IMR-90 (cell line): ENCODE data around the gene DCST2. TPM values are rescaled to one million over a fixed set of nuclear protein-coding genes. Genes with fewer than 3 reads are reported as not detected.

Experiments
- ATAC-seq: fragments of 200-7000 bp; cut with Tn5 transposase; 2 replicates; pipeline ENCODE4 v1.9.1; 2020; ENCODE audit warnings: low read depth, mild to moderate bottlenecking, moderate library complexity
- BruUV-seq: library from RNA; stranded (reverse); fragments of 400-500 nt; replicated peaks from 2 replicates; lab custom pipeline; 2021; lab: Mats Ljungman, UMichigan
- CTCF ChIA-PET: fragments of 300-600 bp; formaldehyde crosslinking; extraction: SDS; loops from one replicate; lab custom pipeline; 2021; ENCODE audit warnings: antibody characterized with exemption; lab: Yijun Ruan, JAX
- POLR2A ChIA-PET: fragments of 300-600 bp; sonication (Branson Sonifier 250); formaldehyde crosslinking; loops from one replicate; lab custom pipeline; 2022; ENCODE audit warnings: antibody characterized with exemption; ENCODE audit not compliant: unreplicated experiment; lab: Charles Lee
- DNase-seq: peaks from one replicate; pipeline ENCODE4 v3.0.0; 2013
- H2AFZ ChIP-seq: replicated peaks from 2 replicates; pipeline ENCODE3; 2013; ENCODE audit warnings: low read length, mild to moderate bottlenecking; ENCODE audit not compliant: poor library complexity
- H2AK5ac ChIP-seq: 2 replicates; pipeline ENCODE4 v1.6.1; 2013; ENCODE audit warnings: low read depth, low read length, inconsistent platforms
- H2AK9ac ChIP-seq: replicated peaks from 2 replicates; pipeline ENCODE3; 2013; ENCODE audit warnings: mild to moderate bottlenecking, low read depth, low read length, moderate library complexity; ENCODE audit not compliant: poor library complexity
- H2BK120ac ChIP-seq: 2 replicates; pipeline ENCODE4 v1.6.1; 2013; ENCODE audit warnings: low read depth, low read length, inconsistent platforms
- H2BK15ac ChIP-seq: 3 replicates; pipeline ENCODE4 v1.6.1; 2013; ENCODE audit warnings: low read depth, low read length, inconsistent platforms
- H2BK20ac ChIP-seq: 2 replicates; pipeline ENCODE4 v1.6.1; 2013; ENCODE audit warnings: low read depth, mild to moderate bottlenecking, inconsistent platforms, low read length, moderate library complexity
- H2BK5ac ChIP-seq: 2 replicates; pipeline ENCODE4 v1.6.1; 2013; ENCODE audit warnings: mild to moderate bottlenecking, low read depth, low read length, inconsistent platforms; ENCODE audit not compliant: poor library complexity, severe bottlenecking
- H3K14ac ChIP-seq: replicated peaks from 2 replicates; pipeline ENCODE4 v1.6.1; 2013; ENCODE audit warnings: low read depth, low read length, inconsistent platforms
- H3K18ac ChIP-seq: 2 replicates; pipeline ENCODE4 v1.6.1; 2013; ENCODE audit warnings: low read depth, low read length, control low read depth
- H3K23ac ChIP-seq: 2 replicates; pipeline ENCODE4 v1.6.1; 2013; ENCODE audit warnings: low read depth, low read length, inconsistent platforms
- H3K27ac ChIP-seq: 2 replicates; pipeline ENCODE4 v1.5.1; 2013; ENCODE audit warnings: mild to moderate bottlenecking, control low read depth, low read length; ENCODE audit not compliant: insufficient read depth
- H3K27me3 ChIP-seq: 2 replicates; pipeline ENCODE4 v1.6.1; 2013; ENCODE audit warnings: low read length; ENCODE audit not compliant: control insufficient read depth, insufficient read depth
- H3K36me3 ChIP-seq: 2 replicates; pipeline ENCODE4 v1.6.1; 2013; ENCODE audit warnings: low read length, mixed read lengths; ENCODE audit not compliant: control insufficient read depth, insufficient read depth
- H3K4ac ChIP-seq: 2 replicates; pipeline ENCODE4 v1.6.1; 2013; ENCODE audit warnings: low read depth, low read length, inconsistent platforms
- H3K4me1 ChIP-seq: 2 replicates; pipeline ENCODE4 v1.6.1; 2013; ENCODE audit warnings: low read length, mixed read lengths; ENCODE audit not compliant: control insufficient read depth, insufficient read depth
- H3K4me2 ChIP-seq: 2 replicates; pipeline ENCODE4 v1.6.1; 2013; ENCODE audit warnings: low read depth, mild to moderate bottlenecking, control low read depth, low read length, moderate library complexity
- H3K4me3 ChIP-seq: 2 replicates; pipeline ENCODE4 v1.5.1; 2013; ENCODE audit warnings: low read depth, mild to moderate bottlenecking, control low read depth, low read length, moderate library complexity; ENCODE audit not compliant: insufficient read depth
- H3K56ac ChIP-seq: 2 replicates; pipeline ENCODE4 v1.6.1; 2013; ENCODE audit warnings: low read length, inconsistent platforms; ENCODE audit not compliant: insufficient read depth; ENCODE audit errors: extremely low read depth
- H3K79me1 ChIP-seq, 2 experiments: 2 replicates each; pipeline ENCODE4 v1.6.1; 2013; ENCODE audit warnings: low read length in 2 of 2, inconsistent platforms in 1 of 2, low read depth in 1 of 2
- H3K9ac ChIP-seq: 2 replicates; pipeline ENCODE4 v1.6.1; 2013; ENCODE audit warnings: low read depth, low read length, control low read depth
- H3K9me1 ChIP-seq: 2 replicates; pipeline ENCODE4 v1.6.1; 2013; ENCODE audit warnings: low read length, inconsistent platforms; ENCODE audit not compliant: insufficient read depth
- H3K9me3 ChIP-seq: 2 replicates; pipeline ENCODE4 v1.6.1; 2013; ENCODE audit warnings: low read length; ENCODE audit not compliant: control insufficient read depth, insufficient read depth
- H4K20me1 ChIP-seq: 2 replicates; pipeline ENCODE4 v1.6.1; 2013; ENCODE audit warnings: low read length, inconsistent platforms; ENCODE audit not compliant: insufficient read depth
- H4K5ac ChIP-seq: 2 replicates; pipeline ENCODE4 v1.6.1; 2013; ENCODE audit warnings: mild to moderate bottlenecking, low read depth, low read length, control low read depth
- H4K8ac ChIP-seq, 2 experiments: 2 replicates each; pipeline ENCODE4 v1.6.1; 2013; ENCODE audit warnings: low read depth in 2 of 2, low read length in 2 of 2, control low read depth in 1 of 2, inconsistent platforms in 1 of 2
- H4K91ac ChIP-seq: 2 replicates; pipeline ENCODE4 v1.6.1; 2013; ENCODE audit warnings: low read depth, low read length, inconsistent platforms; ENCODE audit not compliant: insufficient read depth
- BHLHE40 ChIP-seq: fragments of 150-350 bp; IDR thresholded peaks from 2 replicates; pipeline ENCODE4 v1.6.1; 2016; ENCODE audit warnings: mild to moderate bottlenecking, low read depth, low read length
- CEBPB ChIP-seq: IDR thresholded peaks from 2 replicates; pipeline ENCODE4 v1.6.1; 2012; ENCODE audit warnings: low read depth, low read length, improper control_type of control experiment
- CHD1 ChIP-seq: IDR thresholded peaks from 2 replicates; pipeline ENCODE4 v1.6.1; 2012; ENCODE audit warnings: low read depth, low read length, improper control_type of control experiment
- FOS ChIP-seq: fragments of 150-350 bp; IDR thresholded peaks from 2 replicates; pipeline ENCODE4 v1.6.1; 2016; ENCODE audit warnings: low read depth, low read length
- MAFK ChIP-seq: IDR thresholded peaks from 2 replicates; pipeline ENCODE4 v1.6.1; 2012; ENCODE audit warnings: low read depth, low read length, improper control_type of control experiment
- MAZ ChIP-seq: IDR thresholded peaks from 2 replicates; pipeline ENCODE4 v1.6.1; 2012; ENCODE audit warnings: low read depth, mild to moderate bottlenecking, low read length, improper control_type of control experiment, moderate library complexity, borderline replicate concordance
- MXI1 ChIP-seq: IDR thresholded peaks from 2 replicates; pipeline ENCODE4 v1.6.1; 2012; ENCODE audit warnings: low read depth, mild to moderate bottlenecking, low read length, moderate library complexity, borderline replicate concordance
- NFE2L2 ChIP-seq: fragments of 150-350 bp; IDR thresholded peaks from 2 replicates; pipeline ENCODE4 v1.6.1; 2016; ENCODE audit warnings: low read depth, mild to moderate bottlenecking, low read length
- POLR2A ChIP-seq: IDR thresholded peaks from 2 replicates; pipeline ENCODE4 v1.6.1; 2012; ENCODE audit warnings: mild to moderate bottlenecking, low read depth, low read length
- RAD21 ChIP-seq: IDR thresholded peaks from 2 replicates; pipeline ENCODE4 v1.6.1; 2012; ENCODE audit warnings: low read length, improper control_type of control experiment
- RCOR1 ChIP-seq: IDR thresholded peaks from 2 replicates; pipeline ENCODE4 v1.6.1; 2012; ENCODE audit warnings: mild to moderate bottlenecking, low read length, improper control_type of control experiment; ENCODE audit not compliant: insufficient replicate concordance
- RFX5 ChIP-seq: IDR thresholded peaks from 2 replicates; pipeline ENCODE4 v1.8.0; 2012; ENCODE audit warnings: low read depth, mild to moderate bottlenecking, low read length, moderate library complexity
- SMC3 ChIP-seq: fragments of 150-350 bp; IDR thresholded peaks from 2 replicates; pipeline ENCODE4 v1.6.1; 2016; ENCODE audit warnings: low read depth, mild to moderate bottlenecking, antibody characterized with exemption, low read length, moderate library complexity
- WGBS, 2 experiments: methylation state at CpG; one replicate each; pipeline versions ENCODE4 v1.1.5 to v1.1.7; 2013; ENCODE audit warnings: missing lambda C conversion rate in 2 of 2; ENCODE audit not compliant: insufficient read length in 1 of 2; ENCODE audit errors: extremely low coverage in 2 of 2; 5-methylcytosine and 5-hydroxymethylcytosine counted together
- dilution Hi-C: fragments of 300-500 bp; cut with HindIII; formaldehyde crosslinking; loops from one replicate; pipeline ENCODE4 v1.14.3; 2018; ENCODE audit warnings: low sequenced_read_pairs; ENCODE audit not compliant: unreplicated experiment
- in situ Hi-C: fragments of 300-500 bp; cut with MboI; formaldehyde crosslinking; loops from 3 replicates; pipeline ENCODE4 v1.14.3; 2019; ENCODE audit warnings: low sequenced_read_pairs, inconsistent platforms, mixed read lengths
- intact Hi-C: fragments of 100-400 bp; cut with micrococcal nuclease; formaldehyde crosslinking; loops from 2 replicates; pipeline ENCODE4 v1.10.0; 2022
- polyA plus RNA-seq, 3 experiments: library from polyadenylated mRNA; depleted of rRNA; stranded (reverse); fragments of >200 nt; gene quantifications; 2 replicates each; pipeline ENCODE4 v1.2.3, GENCODE V29; 2012; ENCODE audit warnings: low replicate concordance in 1 of 3
- total RNA-seq: library from RNA; depleted of rRNA; stranded (reverse); fragments of >200 nt; gene quantifications from 2 replicates; pipeline ENCODE4 v1.2.3, GENCODE V29; 2012
- TF ChIP-seq, protein P1 (sequence below): fragments of 150-350 bp; IDR thresholded peaks from 2 replicates; pipeline ENCODE4 v1.6.1; 2016; ENCODE audit warnings: low read depth, mild to moderate bottlenecking, low read length, moderate library complexity, borderline replicate concordance
- TF ChIP-seq, protein P2 (sequence below): conservative IDR thresholded peaks from 2 replicates; pipeline ENCODE4 v1.5.1; 2012; ENCODE audit warnings: mild to moderate bottlenecking, low read depth, low read length, improper control_type of control experiment
- TF ChIP-seq, protein P3 (sequence below): fragments of 150-350 bp; IDR thresholded peaks from 2 replicates; pipeline ENCODE4 v1.6.1; 2017; ENCODE audit warnings: mild to moderate bottlenecking, antibody characterized with exemption, low read length, low read depth

Gene DCST2
- total and polyA plus RNA-seq, 2 of the 4 experiments (the other 2 are of a cell fraction) = 0.14 TPM; not detected in 1

DNA sequence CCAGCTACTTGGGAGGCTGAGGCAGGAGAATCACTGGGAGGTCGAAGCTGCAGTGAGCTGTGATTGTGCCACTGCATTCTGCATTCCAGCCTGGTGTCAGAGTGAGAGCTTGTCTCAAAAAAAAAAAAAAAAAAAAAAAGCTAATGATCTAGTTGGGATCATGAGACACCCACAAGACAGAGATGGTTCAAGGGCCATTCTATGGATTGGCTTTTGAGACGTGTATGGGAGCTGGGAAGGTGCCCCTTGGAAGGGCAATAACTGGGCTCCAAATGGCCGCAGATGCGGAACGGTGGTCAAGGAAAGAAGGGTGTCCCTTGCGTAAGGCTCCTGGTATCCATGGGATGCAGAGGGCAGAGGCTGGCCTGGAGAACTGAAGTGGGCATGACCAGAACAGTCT, 10.8 kb upstream of the DCST2 start:
- 89% methylated on average over 5 of the region's 6 CpGs; no CpG with 5 or more reads in 1 of the 2 experiments for WGBS, 2 experiments
- no peak overlapping the region for H4K8ac ChIP-seq
- no peak overlapping the region for H2BK20ac ChIP-seq
- DNase-seq = no peak
- in situ Hi-C loops = no loop called here
- BruUV-seq = no TSS peak
- no peak overlapping the region for H3K23ac ChIP-seq
- no peaks in the 10 kb centered on the region for H3K36me3 ChIP-seq
- no peak overlapping the region for H2BK5ac ChIP-seq
- no peak overlapping the region for H3K4me3 ChIP-seq
- CTCF ChIA-PET = interaction anchor here (0.8 to 2.4 kb wide), 8 partner anchors 10 to 47 kb away, joined by 3 to 12 read pairs (median 4); no protein-coding TSS in a partner anchor
- H2AFZ ChIP-seq = peak overlapping the region; percentile 81
- H3K9me1 ChIP-seq = peaks cover 5% of the 10 kb centered on the region; the same call in 1 of the 2 replicates
- no peak overlapping the region for H3K4me2 ChIP-seq
- no peaks in the 10 kb centered on the region; the same call in 1 of the 2 replicates for H4K20me1 ChIP-seq
- intact Hi-C loops = no loop called here
- H3K56ac ChIP-seq = no peak overlapping the region
- H3K79me1 ChIP-seq = no peaks in the 10 kb centered on the region
- peak overlapping the region; percentile 17 for H2AK9ac ChIP-seq
- POLR2A ChIA-PET = interaction anchor here (0.6 kb wide), 1 partner anchor 1105 kb away, joined by 10 read pairs; no protein-coding TSS in a partner anchor
- no peak overlapping the region for H4K91ac ChIP-seq
- H3K18ac ChIP-seq = no peak overlapping the region
- dilution Hi-C loops = no loop called here
- H4K5ac ChIP-seq = no peak overlapping the region
- H3K4me1 ChIP-seq = peaks cover 5% of the 10 kb centered on the region
- peaks cover 13% of the 10 kb centered on the region for H3K27me3 ChIP-seq
- TF ChIP-seq RFX5 (no peak), NFE2L2 (no peak), BHLHE40 (no peak), FOS (no peak), MXI1 (no peak), MAZ (no peak), SMC3 (no peak), POLR2A (no peak), CEBPB (no peak), MAFK (no peak), RCOR1 (no peak), CHD1 (no peak), RAD21 (no peak)
- TF ChIP-seq, protein P1, sequence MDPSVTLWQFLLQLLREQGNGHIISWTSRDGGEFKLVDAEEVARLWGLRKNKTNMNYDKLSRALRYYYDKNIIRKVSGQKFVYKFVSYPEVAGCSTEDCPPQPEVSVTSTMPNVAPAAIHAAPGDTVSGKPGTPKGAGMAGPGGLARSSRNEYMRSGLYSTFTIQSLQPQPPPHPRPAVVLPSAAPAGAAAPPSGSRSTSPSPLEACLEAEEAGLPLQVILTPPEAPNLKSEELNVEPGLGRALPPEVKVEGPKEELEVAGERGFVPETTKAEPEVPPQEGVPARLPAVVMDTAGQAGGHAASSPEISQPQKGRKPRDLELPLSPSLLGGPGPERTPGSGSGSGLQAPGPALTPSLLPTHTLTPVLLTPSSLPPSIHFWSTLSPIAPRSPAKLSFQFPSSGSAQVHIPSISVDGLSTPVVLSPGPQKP = no peak
- TF ChIP-seq, protein P2, sequence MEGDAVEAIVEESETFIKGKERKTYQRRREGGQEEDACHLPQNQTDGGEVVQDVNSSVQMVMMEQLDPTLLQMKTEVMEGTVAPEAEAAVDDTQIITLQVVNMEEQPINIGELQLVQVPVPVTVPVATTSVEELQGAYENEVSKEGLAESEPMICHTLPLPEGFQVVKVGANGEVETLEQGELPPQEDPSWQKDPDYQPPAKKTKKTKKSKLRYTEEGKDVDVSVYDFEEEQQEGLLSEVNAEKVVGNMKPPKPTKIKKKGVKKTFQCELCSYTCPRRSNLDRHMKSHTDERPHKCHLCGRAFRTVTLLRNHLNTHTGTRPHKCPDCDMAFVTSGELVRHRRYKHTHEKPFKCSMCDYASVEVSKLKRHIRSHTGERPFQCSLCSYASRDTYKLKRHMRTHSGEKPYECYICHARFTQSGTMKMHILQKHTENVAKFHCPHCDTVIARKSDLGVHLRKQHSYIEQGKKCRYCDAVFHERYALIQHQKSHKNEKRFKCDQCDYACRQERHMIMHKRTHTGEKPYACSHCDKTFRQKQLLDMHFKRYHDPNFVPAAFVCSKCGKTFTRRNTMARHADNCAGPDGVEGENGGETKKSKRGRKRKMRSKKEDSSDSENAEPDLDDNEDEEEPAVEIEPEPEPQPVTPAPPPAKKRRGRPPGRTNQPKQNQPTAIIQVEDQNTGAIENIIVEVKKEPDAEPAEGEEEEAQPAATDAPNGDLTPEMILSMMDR = no peak
- TF ChIP-seq, protein P3, sequence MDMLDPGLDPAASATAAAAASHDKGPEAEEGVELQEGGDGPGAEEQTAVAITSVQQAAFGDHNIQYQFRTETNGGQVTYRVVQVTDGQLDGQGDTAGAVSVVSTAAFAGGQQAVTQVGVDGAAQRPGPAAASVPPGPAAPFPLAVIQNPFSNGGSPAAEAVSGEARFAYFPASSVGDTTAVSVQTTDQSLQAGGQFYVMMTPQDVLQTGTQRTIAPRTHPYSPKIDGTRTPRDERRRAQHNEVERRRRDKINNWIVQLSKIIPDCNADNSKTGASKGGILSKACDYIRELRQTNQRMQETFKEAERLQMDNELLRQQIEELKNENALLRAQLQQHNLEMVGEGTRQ = no peak
- no peak for ATAC-seq
- H3K4ac ChIP-seq = 0 out of 2 replicates have a peak overlapping the region, but pooled peaks have one; percentile 12
- H3K9ac ChIP-seq = no peak overlapping the region
- H2AK5ac ChIP-seq = no peak overlapping the region
- H3K27ac ChIP-seq = no peak overlapping the region
- no peak overlapping the region for H2BK120ac ChIP-seq
- no peaks in the 10 kb centered on the region for H3K9me3 ChIP-seq
- H2BK15ac ChIP-seq = no peak overlapping the region
- no peak overlapping the region for H3K14ac ChIP-seq
